ENCODE measurements around the gene TMEM25.

DNA sequence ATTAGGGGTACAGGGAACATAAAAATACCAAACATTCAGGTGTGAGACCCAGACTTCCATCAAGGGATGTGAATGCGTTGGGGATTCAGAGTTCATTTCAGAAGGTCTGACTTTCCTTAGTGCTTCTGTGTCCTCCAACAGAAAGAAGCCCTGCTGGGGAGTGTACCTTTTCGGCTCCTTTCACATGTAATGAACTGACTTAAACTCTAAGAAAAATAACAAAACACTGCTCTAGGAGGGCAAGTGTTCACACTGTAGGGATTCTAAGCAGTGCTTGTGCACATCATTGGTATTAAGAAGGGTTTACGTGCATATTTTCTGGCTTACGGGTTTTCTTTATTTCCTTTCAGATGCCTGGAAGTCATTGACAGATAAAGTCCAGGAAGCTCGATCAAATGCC lies 19.4 kb upstream of the TMEM25 start:
- TF ChIP-seq, protein P1, sequence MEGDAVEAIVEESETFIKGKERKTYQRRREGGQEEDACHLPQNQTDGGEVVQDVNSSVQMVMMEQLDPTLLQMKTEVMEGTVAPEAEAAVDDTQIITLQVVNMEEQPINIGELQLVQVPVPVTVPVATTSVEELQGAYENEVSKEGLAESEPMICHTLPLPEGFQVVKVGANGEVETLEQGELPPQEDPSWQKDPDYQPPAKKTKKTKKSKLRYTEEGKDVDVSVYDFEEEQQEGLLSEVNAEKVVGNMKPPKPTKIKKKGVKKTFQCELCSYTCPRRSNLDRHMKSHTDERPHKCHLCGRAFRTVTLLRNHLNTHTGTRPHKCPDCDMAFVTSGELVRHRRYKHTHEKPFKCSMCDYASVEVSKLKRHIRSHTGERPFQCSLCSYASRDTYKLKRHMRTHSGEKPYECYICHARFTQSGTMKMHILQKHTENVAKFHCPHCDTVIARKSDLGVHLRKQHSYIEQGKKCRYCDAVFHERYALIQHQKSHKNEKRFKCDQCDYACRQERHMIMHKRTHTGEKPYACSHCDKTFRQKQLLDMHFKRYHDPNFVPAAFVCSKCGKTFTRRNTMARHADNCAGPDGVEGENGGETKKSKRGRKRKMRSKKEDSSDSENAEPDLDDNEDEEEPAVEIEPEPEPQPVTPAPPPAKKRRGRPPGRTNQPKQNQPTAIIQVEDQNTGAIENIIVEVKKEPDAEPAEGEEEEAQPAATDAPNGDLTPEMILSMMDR (IDR thresholded peaks at IDR 0.05), result no peak
- no peak for TF ChIP-seq POLR2A (IDR thresholded peaks at IDR 0.05)
